GM12878 (cell line): ENCODE measurements around the gene DTX1. TPM values are rescaled to one million over a fixed set of nuclear protein-coding genes. Genes with fewer than 3 reads are reported as not detected.

Experiments used
- ATF2 ChIP-seq: IDR thresholded peaks from 2 replicates; pipeline ENCODE4 v1.6.1; 2012; ENCODE audit warnings: low read length, inconsistent platforms
- BHLHE40 ChIP-seq, 2 experiments: fragments of 450-650 bp in 1 of 2; IDR thresholded peaks; 2 replicates each; pipeline ENCODE4 v1.6.1; 2011 to 2017; ENCODE audit warnings: low read depth in 2 of 2, borderline replicate concordance in 1 of 2, improper control_type of control experiment in 1 of 2, low read length in 1 of 2, mild to moderate bottlenecking in 1 of 2
- CBX5 ChIP-seq: sonication (generic); IDR thresholded peaks from 2 replicates; pipeline ENCODE4 v1.6.1; 2016; ENCODE audit warnings: low read depth, moderate library complexity, mild to moderate bottlenecking, inconsistent platforms
- CEBPB ChIP-seq, 2 experiments: fragments of 150-350 bp in 1 of 2; IDR thresholded peaks; 2 replicates each; pipeline ENCODE4 v1.6.1; 2012 to 2014; ENCODE audit warnings: low read depth in 2 of 2, low read length in 2 of 2, borderline replicate concordance in 1 of 2, inconsistent platforms in 1 of 2
- CEBPZ ChIP-seq: fragments of 150-350 bp; IDR thresholded peaks from 2 replicates; pipeline ENCODE4 v1.6.1; 2016; ENCODE audit warnings: low read depth, low read length
- ELK1 ChIP-seq: IDR thresholded peaks from 2 replicates; pipeline ENCODE4 v1.6.1; 2012; ENCODE audit warnings: low read depth, low read length, improper control_type of control experiment
- GATAD2B ChIP-seq: fragments of 450-650 bp; conservative IDR thresholded peaks from 2 replicates; pipeline ENCODE4 v1.6.1; 2017; ENCODE audit warnings: low read depth, mild to moderate bottlenecking, moderate library complexity
- IRF5 ChIP-seq: fragments of 450-650 bp; IDR thresholded peaks from 2 replicates; pipeline ENCODE4 v1.6.1; 2017; ENCODE audit warnings: borderline replicate concordance
- KDM1A ChIP-seq: fragments of 200-600 bp; sonication (generic); IDR thresholded peaks from 2 replicates; pipeline ENCODE4 v1.6.1; 2016; ENCODE audit warnings: borderline replicate concordance
- NR2C2 ChIP-seq: IDR thresholded peaks from 2 replicates; pipeline ENCODE4 v1.6.1; 2011; ENCODE audit warnings: borderline replicate concordance, low read depth; ENCODE audit not compliant: control insufficient read depth, insufficient read length
- POLR2AphosphoS5 ChIP-seq: IDR thresholded peaks from 2 replicates; pipeline ENCODE4 v1.6.1; 2011; ENCODE audit warnings: mild to moderate bottlenecking, low read length, inconsistent platforms
- RAD51 ChIP-seq: fragments of 450-650 bp; IDR thresholded peaks from 2 replicates; pipeline ENCODE4 v1.6.1; 2016; ENCODE audit warnings: moderate library complexity, mild to moderate bottlenecking, inconsistent platforms
- SMARCA5 ChIP-seq: fragments of 450-650 bp; IDR thresholded peaks from 2 replicates; pipeline ENCODE4 v1.6.1; 2017; ENCODE audit warnings: mild to moderate bottlenecking
- SPI1 ChIP-seq: IDR thresholded peaks from 2 replicates; pipeline ENCODE4 v1.6.1; 2011; ENCODE audit warnings: low read depth, mild to moderate bottlenecking, low read length, moderate library complexity, borderline replicate concordance; ENCODE audit not compliant: insufficient read depth
- ZNF622 ChIP-seq: fragments of 450-650 bp; IDR thresholded peaks from 2 replicates; pipeline ENCODE4 v1.6.1; 2017; ENCODE audit warnings: mild to moderate bottlenecking, inconsistent platforms
- ZNF687 ChIP-seq: fragments of 450-650 bp; IDR thresholded peaks from 2 replicates; pipeline ENCODE4 v1.6.1; 2017; ENCODE audit warnings: mild to moderate bottlenecking, moderate library complexity
- polyA plus RNA-seq, 11 experiments: library from polyadenylated mRNA; depleted of rRNA in 4 of 11; unstranded in 6 of 11; stranded (reverse) in 5 of 11; fragments of >200 nt; fragmentation: Nextera tagmentation in 4 of 11; fragmentation: Illumina TruSeq in 1 of 11; extraction: Ambion mirVana in 4 of 11; extraction: Trizol in 1 of 11; gene quantifications; 1 replicate in 1 of 11; 2 replicates in 10 of 11; pipeline versions ENCODE4 v1.2.1 to v1.2.3, GENCODE V29; 2011 to 2016; ENCODE audit warnings: inconsistent platforms in 2 of 11, missing spikeins in 2 of 11, low read depth in 1 of 11
- total RNA-seq, 4 experiments: library from RNA; depleted of rRNA in 3 of 4; stranded (reverse); fragments of >200 nt in 3 of 4; fragmentation: Illumina TruSeq in 1 of 4; extraction: Trizol in 1 of 4; gene quantifications; 2 replicates each; pipeline versions ENCODE4 v1.2.1 to v1.2.3, GENCODE V29; 2013 to 2021

DTX1 gene
- total and polyA plus RNA-seq, 10 of the 15 experiments (the other 5 are each of a cell fraction or from before 2014, with no cell fraction given): 0.09 to 2.8 (median 0.66) TPM

GRCh38 chr12:113082486-113083148 lies 26.1 kb downstream of the DTX1 start (continued):
- no peak for TF ChIP-seq RAD51
- TF ChIP-seq CBX5: 0 out of 2 replicates have a peak, but pooled peaks have one; percentile 28
- peak; percentile 34; the same call in 1 of the 2 replicates for TF ChIP-seq ATF2
- no peak for TF ChIP-seq ELK1
- TF ChIP-seq CEBPB (IDR thresholded peaks at IDR 0.05; ENCODE audit: borderline replicate concordance in 1 of 2, low read depth in 2 of 2, low read length in 2 of 2): no peak
- TF ChIP-seq BHLHE40 (IDR thresholded peaks at IDR 0.05; ENCODE audit: borderline replicate concordance in 1 of 2, low read depth in 2 of 2, low read length in 1 of 2): peak in 1 of 2 experiments; percentile 12; a peak in 1 of 4 replicates
- peak; percentile 57; the same call in 1 of the 2 replicates for TF ChIP-seq ZNF687
- TF ChIP-seq SMARCA5: no peak
- no peak for TF ChIP-seq ZNF622
- no peak for TF ChIP-seq GATAD2B
- TF ChIP-seq KDM1A: no peak
- TF ChIP-seq NR2C2: no peak
- TF ChIP-seq CEBPZ: no peak
- 0 out of 2 replicates have a peak, but pooled peaks have one; percentile 32 for TF ChIP-seq POLR2AphosphoS5
- no peak for TF ChIP-seq IRF5
- no peak for TF ChIP-seq SPI1
